HL-60 (cell line): Measurements from ENCODE around the gene FREM3.

Experiments
- DNase-seq, 2 experiments: peaks; one replicate each; pipeline ENCODE4 v3.0.0-alpha.2; 2010 to 2020; ENCODE audit warnings: low read depth in 1 of 2, low spot score in 1 of 2
- H3K27ac ChIP-seq: fragments of 250-450 bp; sonication (Bioruptor Pico); replicated peaks from 2 replicates; pipeline ENCODE4 v1.5.1; 2020; ENCODE audit warnings: mild to moderate bottlenecking, moderate library complexity
- H3K27me3 ChIP-seq: fragments of 250-450 bp; sonication (Bioruptor Pico); 2 replicates; pipeline ENCODE4 v1.5.1; 2021; ENCODE audit warnings: mild to moderate bottlenecking, moderate library complexity; ENCODE audit not compliant: insufficient read depth, poor library complexity, severe bottlenecking
- H3K4me3 ChIP-seq: replicated peaks from 2 replicates; pipeline ENCODE4 v1.5.1; 2011; ENCODE audit warnings: mild to moderate bottlenecking, control low read depth, low read length; ENCODE audit not compliant: insufficient read depth
- CTCF ChIP-seq: IDR thresholded peaks from one replicate; pipeline ENCODE4 v1.5.1; 2011; ENCODE audit warnings: low read length, control low read depth, inconsistent platforms; ENCODE audit not compliant: insufficient read depth
- GABPA ChIP-seq: IDR thresholded peaks from 2 replicates; pipeline ENCODE4 v1.6.1; 2012; ENCODE audit warnings: low read depth
- POLR2AphosphoS5 ChIP-seq: IDR thresholded peaks from 2 replicates; pipeline ENCODE4 v1.6.1; 2012; ENCODE audit warnings: low read depth
- SPI1 ChIP-seq: IDR thresholded peaks from 2 replicates; pipeline ENCODE4 v1.6.1; 2012; ENCODE audit warnings: low read depth, mild to moderate bottlenecking, borderline replicate concordance
- TF ChIP-seq, protein P1 (sequence below): IDR thresholded peaks from 2 replicates; pipeline ENCODE4 v1.6.1; 2012; ENCODE audit warnings: low read depth; ENCODE audit not compliant: insufficient replicate concordance

Gene FREM3

DNA sequence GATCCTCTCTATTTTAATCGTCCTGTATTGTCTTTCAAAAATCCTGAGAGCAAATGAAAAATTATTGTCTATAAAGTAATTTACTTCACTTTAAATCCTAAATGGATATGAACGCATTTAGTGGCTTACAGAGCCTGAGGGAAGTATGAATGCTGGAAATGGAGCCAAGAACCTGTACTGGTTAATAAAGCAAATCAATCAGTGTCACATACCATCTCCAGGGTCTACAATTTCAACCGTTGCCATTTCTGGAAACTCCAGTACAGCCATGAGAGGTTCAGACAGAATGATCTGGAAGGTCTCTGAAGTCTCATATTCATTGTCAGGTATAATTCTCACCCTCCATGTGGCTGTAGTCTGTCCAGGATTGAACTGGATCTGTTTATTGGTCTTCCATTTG is 76.6 kb downstream of the FREM3 start:
- Histone ChIP-seq H3K27ac (no peak overlapping the region), H3K27me3 (peaks cover 5% of the 10 kb centered on the region), H3K4me3 (no peak overlapping the region)
- DNase-seq = no peak
- no peak for TF ChIP-seq SPI1
- TF ChIP-seq GABPA = no peak
- TF ChIP-seq POLR2AphosphoS5 = no peak
- no peak for TF ChIP-seq CTCF
- TF ChIP-seq, protein P1, sequence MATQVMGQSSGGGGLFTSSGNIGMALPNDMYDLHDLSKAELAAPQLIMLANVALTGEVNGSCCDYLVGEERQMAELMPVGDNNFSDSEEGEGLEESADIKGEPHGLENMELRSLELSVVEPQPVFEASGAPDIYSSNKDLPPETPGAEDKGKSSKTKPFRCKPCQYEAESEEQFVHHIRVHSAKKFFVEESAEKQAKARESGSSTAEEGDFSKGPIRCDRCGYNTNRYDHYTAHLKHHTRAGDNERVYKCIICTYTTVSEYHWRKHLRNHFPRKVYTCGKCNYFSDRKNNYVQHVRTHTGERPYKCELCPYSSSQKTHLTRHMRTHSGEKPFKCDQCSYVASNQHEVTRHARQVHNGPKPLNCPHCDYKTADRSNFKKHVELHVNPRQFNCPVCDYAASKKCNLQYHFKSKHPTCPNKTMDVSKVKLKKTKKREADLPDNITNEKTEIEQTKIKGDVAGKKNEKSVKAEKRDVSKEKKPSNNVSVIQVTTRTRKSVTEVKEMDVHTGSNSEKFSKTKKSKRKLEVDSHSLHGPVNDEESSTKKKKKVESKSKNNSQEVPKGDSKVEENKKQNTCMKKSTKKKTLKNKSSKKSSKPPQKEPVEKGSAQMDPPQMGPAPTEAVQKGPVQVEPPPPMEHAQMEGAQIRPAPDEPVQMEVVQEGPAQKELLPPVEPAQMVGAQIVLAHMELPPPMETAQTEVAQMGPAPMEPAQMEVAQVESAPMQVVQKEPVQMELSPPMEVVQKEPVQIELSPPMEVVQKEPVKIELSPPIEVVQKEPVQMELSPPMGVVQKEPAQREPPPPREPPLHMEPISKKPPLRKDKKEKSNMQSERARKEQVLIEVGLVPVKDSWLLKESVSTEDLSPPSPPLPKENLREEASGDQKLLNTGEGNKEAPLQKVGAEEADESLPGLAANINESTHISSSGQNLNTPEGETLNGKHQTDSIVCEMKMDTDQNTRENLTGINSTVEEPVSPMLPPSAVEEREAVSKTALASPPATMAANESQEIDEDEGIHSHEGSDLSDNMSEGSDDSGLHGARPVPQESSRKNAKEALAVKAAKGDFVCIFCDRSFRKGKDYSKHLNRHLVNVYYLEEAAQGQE = no peak

DNA sequence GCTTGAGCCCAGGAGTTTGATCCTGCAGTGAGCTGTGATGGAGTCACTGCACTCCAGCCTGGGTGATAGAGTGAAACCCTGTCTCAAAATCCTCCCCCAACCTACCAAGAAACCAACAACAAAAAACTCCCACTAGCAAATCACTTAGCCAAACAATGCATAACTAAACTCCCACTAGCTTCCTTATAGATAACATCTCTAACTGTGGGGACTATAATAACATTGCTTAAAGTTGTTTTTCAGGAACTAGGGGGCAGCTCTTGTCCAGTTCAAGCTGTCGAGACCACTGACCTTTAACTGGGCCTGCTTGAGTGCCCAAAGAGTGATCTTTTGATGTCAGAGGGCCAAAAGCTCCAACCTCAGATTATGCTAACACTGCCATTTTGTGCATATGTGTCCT is 81.7 kb downstream of the FREM3 start:
- DNase-seq = no peak
- Histone ChIP-seq H3K4me3 (no peak overlapping the region), H3K27me3 (peaks cover 11% of the 10 kb centered on the region), H3K27ac (no peak overlapping the region)
- TF ChIP-seq GABPA = no peak
- TF ChIP-seq, protein P1 = no peak
- no peak for TF ChIP-seq CTCF
- TF ChIP-seq POLR2AphosphoS5 = no peak
- TF ChIP-seq SPI1 = no peak

GRCh38 chr4:143617994-143618679 is 82.3 kb downstream of the FREM3 start:
- no peak overlapping the region for H3K4me3 ChIP-seq
- TF ChIP-seq, protein P1 = no peak
- TF ChIP-seq POLR2AphosphoS5 = no peak
- TF ChIP-seq CTCF = no peak
- no peak for TF ChIP-seq SPI1
- no peak for TF ChIP-seq GABPA
- H3K27me3 ChIP-seq = peaks cover 11% of the 10 kb centered on the region
- H3K27ac ChIP-seq = no peak overlapping the region
- DNase-seq = no peak
